GM18505 (cell line): Measurements from ENCODE around the gene NDUFAF3.

Experiments used
- ATAC-seq: cut with Tn5 transposase; IDR thresholded peaks from one replicate; pipeline ENCODE4 v1.9.1; 2021; ENCODE audit not compliant: unreplicated experiment
- POLR2A ChIP-seq: IDR thresholded peaks from 4 replicates; pipeline ENCODE4 v1.6.1; 2011; ENCODE audit warnings: borderline replicate concordance; ENCODE audit not compliant: insufficient read depth, insufficient read length; ENCODE audit errors: extremely low read depth

Gene NDUFAF3

GRCh38 chr3:49021813-49022687 is at the start of gene NDUFAF3:
NDUFAF3 (plus strand) TSS chr3:49022121; CDS start chr3:49022145, 24 bp downstream.
- TF ChIP-seq POLR2A: peak; percentile 89

GRCh38 chr3:48974076-48974864 is 47.7 kb upstream of the NDUFAF3 start:
- TF ChIP-seq POLR2A: no peak
- no peak for ATAC-seq

More at GRCh38 chr3:49021813-49022687, at the start of gene NDUFAF3:
- peak; percentile 52 for ATAC-seq

- no peak for ATAC-seq
- TF ChIP-seq POLR2A: no peak
Measured at GRCh38 chr3:48979451-48979850, 42.5 kb upstream of the NDUFAF3 start.

GRCh38 chr3:48980295-48980694 is 41.6 kb upstream of the NDUFAF3 start:
- ATAC-seq: no peak
- TF ChIP-seq POLR2A: no peak

- no peak for ATAC-seq
- TF ChIP-seq POLR2A: no peak
Measured at GRCh38 chr3:48982016-48982415, 39.9 kb upstream of the NDUFAF3 start.

- no peak for ATAC-seq
- no peak for TF ChIP-seq POLR2A
Measured at GRCh38 chr3:48982686-48983085, 39.2 kb upstream of the NDUFAF3 start.

GRCh38 chr3:48983096-48983495 is 38.8 kb upstream of the NDUFAF3 start:
- no peak for ATAC-seq
- TF ChIP-seq POLR2A: no peak

GRCh38 chr3:48984663-48985062 is 37.3 kb upstream of the NDUFAF3 start:
- TF ChIP-seq POLR2A: no peak
- ATAC-seq: no peak

- no peak for ATAC-seq
- no peak for TF ChIP-seq POLR2A
Measured at GRCh38 chr3:48985831-48986376, 36.0 kb upstream of the NDUFAF3 start.

GRCh38 chr3:48989126-48989795 is 32.7 kb upstream of the NDUFAF3 start:
- TF ChIP-seq POLR2A: no peak
- ATAC-seq: no peak

- peak; percentile 49 for TF ChIP-seq POLR2A
- ATAC-seq: peak; percentile 50
Measured at GRCh38 chr3:48989796-48990635, 31.9 kb upstream of the NDUFAF3 start, which contains the start of gene P4HTM. P4HTM (plus strand) TSS chr3:48990241; CDS start chr3:48990257, 16 bp downstream.
